GM12872 (cell line): ENCODE results near the gene PRR16.

ENCODE experiments used
- TF ChIP-seq, protein P1 (sequence below): IDR thresholded peaks from 3 replicates; pipeline ENCODE4 v1.5.1; 2011; ENCODE audit warnings: low read depth, mild to moderate bottlenecking, low read length, moderate library complexity; ENCODE audit not compliant: insufficient read depth

Gene PRR16

DNA sequence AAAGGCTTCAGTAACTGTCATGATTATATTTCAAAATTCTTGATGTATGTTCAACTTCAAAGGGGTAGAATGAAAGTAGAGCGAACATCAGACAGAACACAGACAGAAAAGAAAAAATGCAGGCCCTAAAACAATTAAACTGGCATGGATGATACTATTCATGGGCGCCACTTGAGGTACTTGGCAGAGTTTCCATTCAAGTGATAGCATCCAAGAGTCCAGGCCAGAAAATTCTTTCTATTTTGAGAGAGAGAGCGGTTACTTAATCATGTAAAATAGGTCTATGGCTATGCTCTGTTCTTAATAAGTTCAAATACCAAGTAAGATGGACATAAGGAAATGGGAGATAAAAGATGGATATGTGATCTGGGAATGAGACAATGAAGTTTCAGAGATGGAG lies 21.4 kb upstream of the PRR16 start:
- TF ChIP-seq, protein P1, sequence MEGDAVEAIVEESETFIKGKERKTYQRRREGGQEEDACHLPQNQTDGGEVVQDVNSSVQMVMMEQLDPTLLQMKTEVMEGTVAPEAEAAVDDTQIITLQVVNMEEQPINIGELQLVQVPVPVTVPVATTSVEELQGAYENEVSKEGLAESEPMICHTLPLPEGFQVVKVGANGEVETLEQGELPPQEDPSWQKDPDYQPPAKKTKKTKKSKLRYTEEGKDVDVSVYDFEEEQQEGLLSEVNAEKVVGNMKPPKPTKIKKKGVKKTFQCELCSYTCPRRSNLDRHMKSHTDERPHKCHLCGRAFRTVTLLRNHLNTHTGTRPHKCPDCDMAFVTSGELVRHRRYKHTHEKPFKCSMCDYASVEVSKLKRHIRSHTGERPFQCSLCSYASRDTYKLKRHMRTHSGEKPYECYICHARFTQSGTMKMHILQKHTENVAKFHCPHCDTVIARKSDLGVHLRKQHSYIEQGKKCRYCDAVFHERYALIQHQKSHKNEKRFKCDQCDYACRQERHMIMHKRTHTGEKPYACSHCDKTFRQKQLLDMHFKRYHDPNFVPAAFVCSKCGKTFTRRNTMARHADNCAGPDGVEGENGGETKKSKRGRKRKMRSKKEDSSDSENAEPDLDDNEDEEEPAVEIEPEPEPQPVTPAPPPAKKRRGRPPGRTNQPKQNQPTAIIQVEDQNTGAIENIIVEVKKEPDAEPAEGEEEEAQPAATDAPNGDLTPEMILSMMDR, result no peak

- TF ChIP-seq, protein P1, result no peak
Observed at GRCh38 chr5:120443607-120444006, 20.5 kb upstream of the PRR16 start.

DNA sequence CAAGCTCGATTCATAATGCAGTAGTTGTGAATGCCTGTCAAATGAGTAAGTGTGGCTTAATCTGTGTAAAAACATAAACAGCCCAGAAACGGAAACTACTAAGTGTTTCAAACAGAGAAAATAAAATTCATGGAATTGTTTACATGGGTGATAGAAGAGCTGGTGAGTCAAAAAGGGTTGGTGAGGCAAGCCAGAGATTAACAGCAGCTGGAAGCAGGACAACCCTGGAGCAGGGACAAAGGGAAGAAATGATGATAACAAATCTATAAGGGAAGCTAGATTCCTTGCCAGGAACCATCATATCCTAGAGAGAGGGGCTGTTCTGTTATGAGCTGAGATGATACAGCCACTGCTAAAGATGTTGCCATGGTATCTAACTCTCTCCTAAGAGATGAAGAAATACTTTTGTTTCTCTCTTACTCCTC lies 18.0 kb upstream of the PRR16 start:
- TF ChIP-seq, protein P1, result no peak

- TF ChIP-seq, protein P1, result no peak
Observed at GRCh38 chr5:120446901-120447300, 17.2 kb upstream of the PRR16 start.

DNA sequence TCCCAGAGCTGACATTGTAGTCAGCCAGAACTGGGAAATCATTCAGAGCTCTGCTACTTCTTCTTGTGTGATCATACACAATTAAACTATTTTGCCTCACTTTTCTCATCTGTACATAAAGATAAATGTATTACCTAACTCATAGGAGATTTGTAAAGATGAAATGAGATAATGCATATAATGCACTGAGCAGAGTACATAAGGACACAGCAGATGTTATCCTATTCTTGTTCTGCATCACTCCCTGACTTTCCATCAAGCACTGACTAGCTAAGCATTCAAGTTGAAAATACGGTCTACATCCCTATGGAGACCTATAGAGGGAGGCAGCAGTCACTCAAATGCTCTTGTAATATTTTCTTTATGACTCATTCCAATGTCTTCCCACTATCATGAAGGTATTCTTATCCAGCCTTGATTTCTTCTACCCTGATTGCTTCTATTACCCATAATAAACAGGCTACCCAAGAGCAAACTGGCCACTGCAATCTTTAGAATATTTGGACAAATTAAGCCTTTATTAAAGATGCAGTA lies 16.3 kb upstream of the PRR16 start:
- TF ChIP-seq, protein P1, result no peak

GRCh38 chr5:120449501-120449900 lies 14.6 kb upstream of the PRR16 start:
- TF ChIP-seq, protein P1, result no peak

DNA sequence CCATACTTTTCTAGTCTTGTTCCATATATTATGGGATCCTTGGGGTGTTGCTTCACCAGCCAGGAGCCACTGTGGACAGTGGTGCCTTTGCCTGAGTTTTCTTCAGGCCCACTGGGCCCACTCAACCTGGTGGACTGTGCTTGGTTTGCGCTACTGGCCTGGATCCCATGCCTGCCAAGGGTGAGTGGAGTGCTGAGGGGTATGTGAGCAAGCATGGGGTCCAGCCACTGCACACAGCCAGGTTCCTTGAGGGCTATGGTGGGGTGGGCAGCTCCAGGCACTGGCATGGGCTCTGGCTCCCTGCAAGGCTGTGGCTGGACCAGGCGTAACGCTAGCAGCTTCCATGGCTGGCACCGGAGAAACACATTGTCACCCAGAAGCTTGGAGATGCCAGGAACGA lies 13.2 kb upstream of the PRR16 start:
- TF ChIP-seq, protein P1, result no peak

DNA sequence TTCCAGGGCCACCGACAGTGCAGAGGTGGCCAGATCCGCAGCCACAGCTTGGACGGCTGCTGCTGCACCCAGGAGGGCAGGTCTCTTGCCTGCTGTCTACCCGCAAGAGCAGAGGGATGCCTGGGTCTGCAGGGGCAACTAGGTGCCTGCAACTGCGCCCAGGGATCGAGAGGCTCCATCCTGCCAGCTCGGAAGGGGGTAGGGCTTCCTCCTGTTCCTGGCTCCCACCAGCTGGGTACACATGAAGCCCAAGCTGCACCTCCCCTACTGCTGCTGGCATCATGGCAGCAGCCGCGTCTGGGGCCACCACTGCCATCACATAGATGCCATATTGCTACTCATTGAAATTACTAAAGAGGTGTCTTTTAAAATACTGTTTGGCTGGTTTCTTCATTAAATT lies 12.7 kb upstream of the PRR16 start:
- TF ChIP-seq, protein P1, result no peak
